Astrocyte (in vitro differentiated cells and primary cell): ENCODE results near the gene TNFRSF12A. TPM values are rescaled to one million over a fixed set of nuclear protein-coding genes. Genes with fewer than 3 reads are reported as not detected.
A peak's percentile ranks its signal among the peaks of the same experiment; 100 is the strongest.

ENCODE experiments used
- DNase-seq: peaks from one replicate; pipeline ENCODE4 v3.0.0-alpha.2; 2010; ENCODE audit warnings: low read depth
- FAIRE-seq: peaks from 2 replicates; lab custom pipeline; 2011; peaks lifted over from hg19 to GRCh38; lab: Jason Lieb, UNC
- H2AFZ ChIP-seq: 2 replicates; pipeline ENCODE4 v1.6.0; 2012; ENCODE audit warnings: low read depth, low read length, inconsistent platforms
- H3K27ac ChIP-seq: 2 replicates; pipeline ENCODE4 v1.5.1; 2011; ENCODE audit warnings: low read depth, low read length, inconsistent platforms
- H3K27me3 ChIP-seq: 2 replicates; pipeline ENCODE4 v1.6.0; 2011; ENCODE audit warnings: low read length, inconsistent platforms; ENCODE audit not compliant: insufficient read depth
- H3K36me3 ChIP-seq: 2 replicates; pipeline ENCODE4 v1.5.1; 2011; ENCODE audit warnings: low read length, inconsistent platforms; ENCODE audit not compliant: insufficient read depth
- H3K4me1 ChIP-seq: 2 replicates; pipeline ENCODE4 v1.5.1; 2011; ENCODE audit warnings: low read length, inconsistent platforms; ENCODE audit not compliant: insufficient read depth
- H3K4me2 ChIP-seq: 2 replicates; pipeline ENCODE4 v1.6.0; 2012; ENCODE audit warnings: low read length, inconsistent platforms
- H3K4me3 ChIP-seq: 2 replicates; pipeline ENCODE4 v1.5.1; 2011; ENCODE audit warnings: low read depth, mild to moderate bottlenecking, low read length, inconsistent platforms; ENCODE audit not compliant: insufficient read depth
- H3K79me2 ChIP-seq: 2 replicates; pipeline ENCODE4 v1.6.0; 2012; ENCODE audit warnings: mild to moderate bottlenecking, low read length, inconsistent platforms; ENCODE audit not compliant: insufficient read depth
- H3K9ac ChIP-seq: 2 replicates; pipeline ENCODE4 v1.6.0; 2012; ENCODE audit warnings: mild to moderate bottlenecking, low read length, inconsistent platforms
- H3K9me3 ChIP-seq: 2 replicates; pipeline ENCODE4 v1.5.1; 2012; ENCODE audit warnings: low read depth, mild to moderate bottlenecking, low read length, inconsistent platforms; ENCODE audit not compliant: insufficient read depth
- H4K20me1 ChIP-seq: 2 replicates; pipeline ENCODE4 v1.6.0; 2012; ENCODE audit warnings: low read length, inconsistent platforms; ENCODE audit not compliant: insufficient read depth
- H3K27ac Mint-ChIP-seq: one replicate; pipeline ENCODE4 v1.8.0; 2021; ENCODE audit warnings: mild to moderate bottlenecking, mixed read lengths; ENCODE audit not compliant: unreplicated experiment
- H3K27me3 Mint-ChIP-seq: one replicate; pipeline ENCODE4 v1.8.0; 2021; ENCODE audit warnings: low read depth, mixed read lengths; ENCODE audit not compliant: unreplicated experiment
- H3K36me3 Mint-ChIP-seq: one replicate; pipeline ENCODE4 v1.8.0; 2021; ENCODE audit warnings: low read depth, mixed read lengths; ENCODE audit not compliant: unreplicated experiment
- H3K4me1 Mint-ChIP-seq: one replicate; pipeline ENCODE4 v1.8.0; 2021; ENCODE audit warnings: low read depth, mixed read lengths; ENCODE audit not compliant: unreplicated experiment
- H3K4me3 Mint-ChIP-seq: one replicate; pipeline ENCODE4 v1.8.0; 2021; ENCODE audit warnings: mild to moderate bottlenecking, moderate library complexity, mixed read lengths; ENCODE audit not compliant: unreplicated experiment
- H3K9me3 Mint-ChIP-seq: one replicate; pipeline ENCODE4 v1.8.0; 2021; ENCODE audit warnings: mild to moderate bottlenecking, mixed read lengths; ENCODE audit not compliant: unreplicated experiment
- EZH2 ChIP-seq: IDR thresholded peaks from 2 replicates; pipeline ENCODE4 v1.6.1; 2012; ENCODE audit warnings: mild to moderate bottlenecking, low read length, inconsistent platforms; ENCODE audit not compliant: insufficient read depth
- total RNA-seq: library from RNA; stranded (reverse); gene quantifications from 2 replicates; pipeline ENCODE4 v1.2.1, GENCODE V29; 2021
- TF ChIP-seq, protein P1 (sequence below): IDR thresholded peaks from 2 replicates; pipeline ENCODE4 v1.5.1; 2011; ENCODE audit warnings: low read depth, mild to moderate bottlenecking, inconsistent platforms, low read length, moderate library complexity; ENCODE audit not compliant: insufficient read depth

The TNFRSF12A gene
- total RNA-seq, 1 donor from 2014 or later = 262 TPM

DNA sequence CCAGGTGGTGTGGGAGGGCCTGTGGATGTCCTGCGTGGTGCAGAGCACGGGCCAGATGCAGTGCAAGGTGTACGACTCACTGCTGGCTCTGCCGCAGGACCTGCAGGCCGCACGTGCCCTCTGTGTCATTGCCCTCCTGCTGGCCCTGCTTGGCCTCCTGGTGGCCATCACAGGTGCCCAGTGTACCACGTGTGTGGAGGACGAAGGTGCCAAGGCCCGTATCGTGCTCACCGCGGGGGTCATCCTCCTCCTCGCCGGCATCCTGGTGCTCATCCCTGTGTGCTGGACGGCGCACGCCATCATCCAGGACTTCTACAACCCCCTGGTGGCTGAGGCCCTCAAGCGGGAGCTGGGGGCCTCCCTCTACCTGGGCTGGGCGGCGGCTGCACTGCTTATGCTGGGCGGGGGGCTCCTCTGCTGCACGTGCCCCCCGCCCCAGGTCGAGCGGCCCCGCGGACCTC, 6.6 kb upstream of the TNFRSF12A start:
- no peaks in the 10 kb centered on the region for H3K9me3 ChIP-seq
- no peaks in the 10 kb centered on the region for H3K79me2 ChIP-seq
- H4K20me1 ChIP-seq = peaks cover 5% of the 10 kb centered on the region
- TF ChIP-seq EZH2 = no peak
- H3K9me3 Mint-ChIP-seq = no peaks in the 10 kb centered on the region
- H3K4me1 ChIP-seq = peaks cover 22% of the 10 kb centered on the region
- H3K9ac ChIP-seq = no peak overlapping the region
- H3K4me3 ChIP-seq = no peak overlapping the region
- no peaks in the 10 kb centered on the region for H3K36me3 ChIP-seq
- no peak overlapping the region for H2AFZ ChIP-seq
- peaks cover 15% of the 10 kb centered on the region for H3K4me1 Mint-ChIP-seq
- no peak overlapping the region for H3K4me3 Mint-ChIP-seq
- no peaks in the 10 kb centered on the region for H3K27me3 Mint-ChIP-seq
- DNase-seq = no peak
- H3K27ac ChIP-seq = no peak overlapping the region
- no peak for FAIRE-seq
- peaks cover 28% of the 10 kb centered on the region for H3K27me3 ChIP-seq
- H3K36me3 Mint-ChIP-seq = peaks cover 3% of the 10 kb centered on the region
- H3K27ac Mint-ChIP-seq = no peak overlapping the region
- no peak overlapping the region for H3K4me2 ChIP-seq

DNA sequence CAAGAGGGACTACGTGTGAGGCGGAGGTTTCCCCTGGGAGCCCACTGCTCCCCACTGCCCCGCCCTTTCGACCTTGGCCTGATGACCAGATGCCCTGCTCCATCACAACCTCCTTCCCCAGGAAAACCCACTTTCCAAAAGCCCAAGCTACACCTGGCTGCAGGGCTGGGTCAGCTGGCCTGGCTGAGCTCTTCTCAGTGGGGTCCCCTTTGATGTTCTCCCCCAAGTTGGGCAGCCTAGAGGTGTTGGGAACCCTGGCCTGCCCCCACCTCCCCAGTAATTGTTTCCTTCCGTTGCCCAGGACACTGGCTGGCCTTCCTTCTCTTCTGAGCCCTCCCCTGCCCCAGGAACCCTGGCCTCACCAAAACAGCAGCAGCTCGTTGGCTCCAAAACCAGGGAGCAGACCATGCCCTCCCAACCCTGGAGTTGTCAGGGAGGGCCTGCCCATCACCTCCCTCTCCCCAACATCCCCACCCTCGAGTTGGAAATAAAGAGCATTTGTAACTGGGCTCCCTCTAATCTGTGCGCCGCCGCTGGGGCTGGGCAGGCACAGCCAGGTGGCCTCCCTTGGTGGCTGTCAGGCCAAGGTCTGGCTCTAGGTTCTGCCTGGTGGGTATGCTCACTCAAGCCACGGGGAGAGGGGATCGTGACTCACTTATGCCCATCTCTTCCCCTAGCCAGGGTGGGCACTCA, 6.0 kb upstream of the TNFRSF12A start:
- Mint-ChIP-seq H3K36me3 (peaks cover 3% of the 10 kb centered on the region), H3K4me1 (peaks cover 13% of the 10 kb centered on the region), H3K27me3 (no peaks in the 10 kb centered on the region), H3K4me3 (peak overlapping the region; percentile 34), H3K9me3 (no peaks in the 10 kb centered on the region), H3K27ac (no peak overlapping the region)
- Histone ChIP-seq H3K27me3 (peaks cover 24% of the 10 kb centered on the region), H3K36me3 (no peaks in the 10 kb centered on the region), H4K20me1 (peaks cover 5% of the 10 kb centered on the region), H3K9me3 (no peaks in the 10 kb centered on the region), H3K4me3 (no peak overlapping the region), H3K4me1 (peaks cover 22% of the 10 kb centered on the region), H3K27ac (no peak overlapping the region), H3K9ac (no peak overlapping the region), H2AFZ (no peak overlapping the region), H3K4me2 (no peak overlapping the region), H3K79me2 (no peaks in the 10 kb centered on the region)
- FAIRE-seq (no peak), DNase-seq (no peak)
- TF ChIP-seq EZH2 = no peak
- TF ChIP-seq, protein P1, sequence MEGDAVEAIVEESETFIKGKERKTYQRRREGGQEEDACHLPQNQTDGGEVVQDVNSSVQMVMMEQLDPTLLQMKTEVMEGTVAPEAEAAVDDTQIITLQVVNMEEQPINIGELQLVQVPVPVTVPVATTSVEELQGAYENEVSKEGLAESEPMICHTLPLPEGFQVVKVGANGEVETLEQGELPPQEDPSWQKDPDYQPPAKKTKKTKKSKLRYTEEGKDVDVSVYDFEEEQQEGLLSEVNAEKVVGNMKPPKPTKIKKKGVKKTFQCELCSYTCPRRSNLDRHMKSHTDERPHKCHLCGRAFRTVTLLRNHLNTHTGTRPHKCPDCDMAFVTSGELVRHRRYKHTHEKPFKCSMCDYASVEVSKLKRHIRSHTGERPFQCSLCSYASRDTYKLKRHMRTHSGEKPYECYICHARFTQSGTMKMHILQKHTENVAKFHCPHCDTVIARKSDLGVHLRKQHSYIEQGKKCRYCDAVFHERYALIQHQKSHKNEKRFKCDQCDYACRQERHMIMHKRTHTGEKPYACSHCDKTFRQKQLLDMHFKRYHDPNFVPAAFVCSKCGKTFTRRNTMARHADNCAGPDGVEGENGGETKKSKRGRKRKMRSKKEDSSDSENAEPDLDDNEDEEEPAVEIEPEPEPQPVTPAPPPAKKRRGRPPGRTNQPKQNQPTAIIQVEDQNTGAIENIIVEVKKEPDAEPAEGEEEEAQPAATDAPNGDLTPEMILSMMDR = no peak

DNA sequence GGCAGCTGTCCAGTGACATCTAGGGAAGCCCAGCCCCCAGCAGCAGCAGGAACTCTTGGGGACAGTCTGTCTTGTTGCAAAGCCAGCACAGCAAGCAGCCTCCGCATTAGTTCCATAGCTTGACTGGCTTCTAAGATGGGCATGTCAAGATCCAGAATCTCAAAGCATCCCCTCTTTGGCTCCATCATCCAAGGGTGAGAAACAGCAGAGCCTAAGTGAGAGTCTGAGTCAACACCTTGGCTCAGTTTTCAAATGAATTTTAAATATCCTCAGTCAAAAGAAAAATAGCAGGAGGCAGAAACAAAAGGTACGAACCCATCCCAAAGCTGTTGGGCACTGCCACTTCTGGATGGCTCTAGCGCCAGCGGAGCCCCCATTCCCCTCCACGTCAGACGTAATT, 5.2 kb upstream of the TNFRSF12A start:
- H3K27me3 Mint-ChIP-seq = no peaks in the 10 kb centered on the region
- H3K36me3 ChIP-seq = no peaks in the 10 kb centered on the region

More for the DNA sequence above, 5.2 kb upstream of the TNFRSF12A start:
- peaks cover 3% of the 10 kb centered on the region for H3K36me3 Mint-ChIP-seq
- Histone ChIP-seq H3K4me2 (no peak overlapping the region), H2AFZ (no peak overlapping the region), H3K4me1 (peaks cover 20% of the 10 kb centered on the region), H3K9ac (no peak overlapping the region), H3K27ac (no peak overlapping the region), H3K9me3 (no peaks in the 10 kb centered on the region), H3K27me3 (peaks cover 24% of the 10 kb centered on the region), H4K20me1 (peaks cover 5% of the 10 kb centered on the region), H3K79me2 (no peaks in the 10 kb centered on the region), H3K4me3 (no peak overlapping the region)
- peaks cover 13% of the 10 kb centered on the region for H3K4me1 Mint-ChIP-seq
- TF ChIP-seq EZH2 = no peak
- TF ChIP-seq, protein P1 = no peak
- H3K27ac Mint-ChIP-seq = no peak overlapping the region
- peak overlapping the region; percentile 40 for H3K4me3 Mint-ChIP-seq
- DNase-seq (no peak), FAIRE-seq (no peak)
- no peaks in the 10 kb centered on the region for H3K9me3 Mint-ChIP-seq
